Calu3 (cell line): ENCODE data around the gene APOBEC4. TPM values are rescaled to one million over a fixed set of nuclear protein-coding genes. Genes with fewer than 3 reads are reported as not detected.

Source experiments
- BruUV-seq: library from RNA; stranded (reverse); fragments of 400-500 nt; replicated peaks from 2 replicates; lab custom pipeline; 2021; lab: Mats Ljungman, UMichigan
- CTCF ChIA-PET: fragments of 300-600 bp; sonication (Branson Sonifier 250); formaldehyde crosslinking; loops from one replicate; lab custom pipeline; 2022; ENCODE audit warnings: antibody characterized with exemption; lab: Charles Lee
- DNase-seq: peaks from one replicate; pipeline ENCODE4 v3.0.0; 2022
- H3K27ac Mint-ChIP-seq: one replicate; pipeline ENCODE4 v1.8.0; 2022; ENCODE audit warnings: mixed read lengths; ENCODE audit not compliant: unreplicated experiment
- H3K27me3 Mint-ChIP-seq: one replicate; pipeline ENCODE4 v1.8.0; 2022; ENCODE audit warnings: mixed read lengths; ENCODE audit not compliant: unreplicated experiment
- H3K36me3 Mint-ChIP-seq: one replicate; pipeline ENCODE4 v1.8.0; 2022; ENCODE audit warnings: mild to moderate bottlenecking, moderate library complexity, mixed read lengths; ENCODE audit not compliant: insufficient read depth, unreplicated experiment
- H3K4me1 Mint-ChIP-seq: one replicate; pipeline ENCODE4 v1.8.0; 2022; ENCODE audit warnings: mild to moderate bottlenecking, low read depth, mixed read lengths; ENCODE audit not compliant: unreplicated experiment
- H3K4me3 Mint-ChIP-seq: one replicate; pipeline ENCODE4 v1.8.0; 2022; ENCODE audit warnings: mild to moderate bottlenecking, low read depth, moderate library complexity, mixed read lengths; ENCODE audit not compliant: unreplicated experiment
- H3K9me3 Mint-ChIP-seq: one replicate; pipeline ENCODE4 v1.8.0; 2022; ENCODE audit warnings: low read depth, mixed read lengths; ENCODE audit not compliant: unreplicated experiment
- intact Hi-C: fragments of 100-400 bp; cut with micrococcal nuclease; formaldehyde crosslinking; loops from one replicate; pipeline ENCODE4 v1.10.0; 2022; ENCODE audit not compliant: unreplicated experiment
- total RNA-seq: library from RNA; stranded (reverse); gene quantifications from 2 replicates; pipeline ENCODE4 v1.2.3, GENCODE V29; 2022
- TF ChIP-seq, protein P1 (sequence below): fragments of 200-600 bp; IDR thresholded peaks from one replicate; pipeline ENCODE4 v1.8.0; 2022; ENCODE audit warnings: antibody characterized with exemption; ENCODE audit not compliant: unreplicated experiment

Gene APOBEC4
- total RNA-seq, 1 experiment from 2014 or later = not detected

DNA sequence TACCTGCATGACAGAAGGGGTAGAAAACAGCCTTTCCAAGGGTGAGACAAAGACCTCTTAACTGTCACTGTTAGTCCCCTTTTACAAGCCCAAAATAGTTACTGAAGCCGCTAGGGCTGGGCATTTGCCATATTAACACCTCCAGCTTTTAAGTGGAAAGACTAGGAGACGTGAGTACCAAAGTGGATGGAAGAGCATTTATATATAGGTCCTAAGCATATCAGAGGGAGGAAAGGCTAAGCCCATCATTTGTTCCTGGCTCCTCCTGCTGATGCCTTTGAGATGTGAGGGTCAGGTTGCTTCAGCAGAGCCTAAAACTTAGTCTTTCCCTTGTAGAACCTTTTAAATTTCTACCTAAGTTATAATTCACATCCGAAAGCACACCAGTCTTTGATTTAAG lies 25.7 kb upstream of the APOBEC4 start:
- DNase-seq = no peak
- Mint-ChIP-seq H3K36me3 (no peaks in the 10 kb centered on the region), H3K9me3 (no peaks in the 10 kb centered on the region), H3K4me1 (no peaks in the 10 kb centered on the region), H3K27me3 (peaks cover 15% of the 10 kb centered on the region), H3K4me3 (no peak overlapping the region), H3K27ac (no peak overlapping the region)
- intact Hi-C loops = no loop called here
- TF ChIP-seq, protein P1, sequence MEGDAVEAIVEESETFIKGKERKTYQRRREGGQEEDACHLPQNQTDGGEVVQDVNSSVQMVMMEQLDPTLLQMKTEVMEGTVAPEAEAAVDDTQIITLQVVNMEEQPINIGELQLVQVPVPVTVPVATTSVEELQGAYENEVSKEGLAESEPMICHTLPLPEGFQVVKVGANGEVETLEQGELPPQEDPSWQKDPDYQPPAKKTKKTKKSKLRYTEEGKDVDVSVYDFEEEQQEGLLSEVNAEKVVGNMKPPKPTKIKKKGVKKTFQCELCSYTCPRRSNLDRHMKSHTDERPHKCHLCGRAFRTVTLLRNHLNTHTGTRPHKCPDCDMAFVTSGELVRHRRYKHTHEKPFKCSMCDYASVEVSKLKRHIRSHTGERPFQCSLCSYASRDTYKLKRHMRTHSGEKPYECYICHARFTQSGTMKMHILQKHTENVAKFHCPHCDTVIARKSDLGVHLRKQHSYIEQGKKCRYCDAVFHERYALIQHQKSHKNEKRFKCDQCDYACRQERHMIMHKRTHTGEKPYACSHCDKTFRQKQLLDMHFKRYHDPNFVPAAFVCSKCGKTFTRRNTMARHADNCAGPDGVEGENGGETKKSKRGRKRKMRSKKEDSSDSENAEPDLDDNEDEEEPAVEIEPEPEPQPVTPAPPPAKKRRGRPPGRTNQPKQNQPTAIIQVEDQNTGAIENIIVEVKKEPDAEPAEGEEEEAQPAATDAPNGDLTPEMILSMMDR = no peak
- no TSS peak for BruUV-seq
- CTCF ChIA-PET = interaction anchor here (0.6 to 0.7 kb wide), 2 partner anchors 252 to 292 kb away, joined by 3 to 6 read pairs; no protein-coding TSS in a partner anchor

DNA sequence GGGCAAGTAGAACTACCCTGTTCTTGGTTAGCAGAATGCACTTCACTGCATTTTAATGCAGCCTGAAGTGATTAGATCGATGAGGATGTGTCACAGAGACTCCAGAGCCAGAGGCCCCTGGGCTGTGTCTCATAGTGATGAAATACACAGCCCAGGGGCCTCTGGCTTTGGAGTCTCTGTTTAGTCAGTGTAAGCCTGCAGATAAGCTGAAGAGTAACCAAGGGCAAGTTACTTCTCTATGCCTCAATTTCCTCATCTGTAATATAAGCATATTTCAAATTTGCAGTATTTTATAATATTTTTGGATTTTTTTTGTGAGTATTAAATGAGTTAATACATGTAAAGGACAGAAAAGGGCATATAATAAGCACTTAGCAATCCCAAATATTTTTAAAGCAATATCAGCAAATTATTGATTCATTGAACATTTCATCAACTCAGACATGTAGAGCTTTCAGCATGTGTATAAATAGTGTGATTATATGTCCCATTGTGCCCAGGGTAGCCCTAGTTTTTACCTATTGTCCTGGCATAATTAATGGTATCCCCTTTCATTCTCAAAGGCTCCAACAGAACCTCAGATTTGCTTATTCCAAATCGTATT lies 23.6 kb upstream of the APOBEC4 start:
- intact Hi-C loops = no loop called here
- CTCF ChIA-PET = no interaction called here
- H3K4me1 Mint-ChIP-seq = no peaks in the 10 kb centered on the region
- no peaks in the 10 kb centered on the region for H3K9me3 Mint-ChIP-seq
- TF ChIP-seq, protein P1 = no peak
- no peak overlapping the region for H3K27ac Mint-ChIP-seq
- H3K4me3 Mint-ChIP-seq = no peak overlapping the region
- no TSS peak for BruUV-seq
- peaks cover 16% of the 10 kb centered on the region for H3K27me3 Mint-ChIP-seq
- H3K36me3 Mint-ChIP-seq = no peaks in the 10 kb centered on the region
- peak; percentile 8 for DNase-seq

DNA sequence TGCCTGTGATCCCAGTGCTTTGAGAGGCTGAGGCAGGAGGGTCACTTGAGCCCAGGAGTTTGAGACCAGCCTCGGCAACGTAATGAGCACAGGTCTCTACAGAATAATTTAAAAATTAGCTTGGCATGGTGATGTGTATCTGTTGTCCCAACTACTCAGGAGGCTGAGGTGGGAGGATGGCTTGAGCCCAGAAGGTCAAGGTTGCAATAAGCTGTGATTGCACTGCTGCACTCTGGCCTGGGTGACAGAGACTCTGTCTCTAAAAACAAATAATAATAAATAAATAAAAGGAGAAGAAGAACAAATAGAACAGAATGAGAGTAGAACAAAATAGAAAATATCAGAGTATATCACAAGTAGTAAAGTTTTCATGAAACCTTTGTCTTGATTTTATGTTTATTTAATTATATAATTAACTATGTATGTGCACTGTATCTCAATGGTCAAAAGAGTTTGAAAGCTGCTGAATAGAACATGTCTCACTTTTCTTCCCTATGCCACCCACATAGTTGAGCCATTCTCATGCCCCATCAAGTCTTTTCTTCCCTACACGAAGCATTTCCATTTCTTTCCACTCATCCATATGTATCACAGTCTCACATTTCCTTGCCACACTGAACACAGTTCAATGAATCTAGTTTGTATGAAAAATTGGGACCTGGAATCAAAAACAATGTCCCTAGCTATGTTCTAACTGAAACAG lies 22.9 kb upstream of the APOBEC4 start:
- intact Hi-C loops = no loop called here
- no peak overlapping the region for H3K27ac Mint-ChIP-seq

DNA sequence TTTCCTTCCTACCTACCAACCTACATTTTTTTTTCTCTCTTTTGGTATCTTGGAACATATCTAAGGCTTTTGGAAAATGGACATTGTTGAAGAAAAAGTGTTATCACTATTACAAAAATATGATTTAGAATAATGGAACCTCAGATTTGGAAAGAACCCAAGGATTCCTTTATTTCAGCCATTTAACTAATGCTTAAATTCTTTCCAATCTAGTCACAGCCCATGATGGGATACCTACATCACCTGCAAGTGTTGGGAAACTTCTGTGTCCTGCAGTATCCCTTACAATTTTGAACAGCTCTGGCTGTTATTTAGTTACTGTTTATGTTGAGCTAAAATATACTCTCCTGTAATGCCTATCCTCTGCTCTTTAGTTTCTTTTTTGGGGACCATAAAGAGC lies 22.3 kb upstream of the APOBEC4 start:
- DNase-seq = no peak
- no TSS peak for BruUV-seq
- Mint-ChIP-seq H3K4me1 (no peaks in the 10 kb centered on the region), H3K9me3 (no peaks in the 10 kb centered on the region), H3K27me3 (peaks cover 16% of the 10 kb centered on the region), H3K27ac (no peak overlapping the region), H3K36me3 (no peaks in the 10 kb centered on the region), H3K4me3 (no peak overlapping the region)
- CTCF ChIA-PET = interaction anchor here (0.7 kb wide), 1 partner anchor 213 kb away, joined by 3 read pairs; no protein-coding TSS in a partner anchor
- intact Hi-C loops = no loop called here
- TF ChIP-seq, protein P1 = no peak

More for the DNA sequence above, 22.9 kb upstream of the APOBEC4 start:
- CTCF ChIA-PET = no interaction called here
- H3K36me3 Mint-ChIP-seq = no peaks in the 10 kb centered on the region
- H3K4me1 Mint-ChIP-seq = no peaks in the 10 kb centered on the region
- no peaks in the 10 kb centered on the region for H3K9me3 Mint-ChIP-seq
- TF ChIP-seq, protein P1 = no peak
- no peak for DNase-seq
- H3K27me3 Mint-ChIP-seq = peaks cover 16% of the 10 kb centered on the region
- no TSS peak for BruUV-seq
- H3K4me3 Mint-ChIP-seq = no peak overlapping the region
